Amniotic stem cell (primary cell): ENCODE data around the gene MTA3.

Experiments used
- DNase-seq: peaks from one replicate; lab custom pipeline; 2025; lab: John Stamatoyannopoulos, UW

MTA3 gene

DNA sequence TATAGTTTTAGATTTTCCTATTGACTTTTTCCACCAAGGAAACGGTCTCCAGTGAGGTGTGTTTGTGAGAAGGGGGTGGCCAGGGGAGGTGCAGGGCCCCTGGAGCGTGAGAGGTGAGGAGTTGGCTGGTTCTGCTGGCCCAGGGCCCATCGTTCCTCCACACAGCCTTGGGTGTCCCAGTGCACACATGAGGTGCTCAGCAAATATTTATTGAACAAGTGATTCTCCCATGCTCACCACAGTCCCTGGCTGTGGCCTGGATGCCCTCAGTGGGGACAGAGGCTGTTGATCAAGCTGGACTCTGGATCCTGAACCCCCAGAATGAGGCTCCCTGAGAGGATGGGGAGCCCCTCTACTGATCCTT lies 219.0 kb downstream of the MTA3 start:
- no peak for DNase-seq

DNA sequence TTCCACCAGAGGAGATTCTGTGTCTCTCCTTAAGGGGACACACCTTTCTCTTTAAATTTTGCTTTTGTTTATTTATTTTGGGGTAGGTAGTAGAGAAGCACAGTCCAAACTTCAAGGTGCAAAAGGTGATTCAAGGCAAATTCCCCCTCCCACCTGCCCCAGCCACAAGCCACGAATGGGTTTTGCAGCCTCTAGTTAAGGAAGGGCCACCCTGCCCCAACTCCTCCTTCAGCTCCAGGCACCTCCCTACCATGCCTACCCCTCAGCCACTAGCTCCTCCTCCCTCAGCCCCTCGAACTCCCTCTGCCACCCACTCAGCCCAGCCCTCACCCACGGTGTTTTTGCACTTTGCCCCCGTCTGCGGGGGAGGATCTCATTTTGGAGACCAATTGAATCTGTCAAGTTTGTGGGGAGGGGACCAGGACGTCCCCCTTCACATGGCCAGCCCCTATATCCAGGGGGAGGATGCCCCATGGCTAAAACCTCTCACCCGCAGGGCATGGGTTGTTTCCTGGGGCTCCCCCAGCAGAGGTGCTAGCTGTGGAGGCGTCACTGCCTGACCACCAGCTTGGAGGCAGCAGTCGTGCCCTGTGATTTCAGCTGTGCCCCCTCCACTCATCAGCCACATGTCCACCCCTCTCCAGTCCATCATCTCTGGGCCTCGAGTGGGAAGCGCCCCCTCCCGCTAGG lies 219.5 kb downstream of the MTA3 start:
- no peak for DNase-seq

DNA sequence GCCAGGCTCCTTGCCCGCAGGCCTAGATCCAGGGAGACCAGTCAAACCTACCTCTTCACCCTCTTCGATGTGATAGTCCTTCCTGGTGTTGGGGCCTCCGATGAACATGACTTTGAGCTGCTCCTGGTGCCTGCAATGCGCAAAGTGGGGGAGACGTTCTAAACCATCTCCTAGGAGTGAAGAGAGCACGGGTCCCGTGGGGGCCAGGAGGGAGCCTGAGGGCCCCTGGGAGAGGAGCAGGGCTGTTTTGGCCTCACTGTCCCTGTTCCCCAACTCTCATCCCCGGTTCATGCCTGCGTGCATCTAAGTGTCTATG lies 220.0 kb downstream of the MTA3 start:
- DNase-seq = no peak

DNA sequence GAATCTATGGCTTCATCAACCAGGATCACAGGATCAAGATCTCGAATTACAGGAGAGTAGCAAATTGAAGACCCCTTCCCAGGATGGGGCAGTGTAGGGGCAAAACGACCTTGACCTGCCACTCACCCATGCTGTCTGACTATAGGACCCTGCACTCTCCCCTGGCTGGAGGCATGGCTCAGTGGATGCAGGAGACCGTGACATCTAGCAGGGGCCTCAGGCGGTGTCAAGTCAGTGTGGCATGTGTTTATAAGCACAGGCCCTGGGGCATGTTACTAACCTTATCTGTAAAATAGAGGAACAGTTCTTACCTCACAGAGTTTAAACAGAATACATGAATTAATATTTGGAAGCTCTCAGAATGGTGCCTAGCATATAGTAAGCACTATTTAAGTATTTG lies 220.4 kb downstream of the MTA3 start:
- no peak for DNase-seq

DNA sequence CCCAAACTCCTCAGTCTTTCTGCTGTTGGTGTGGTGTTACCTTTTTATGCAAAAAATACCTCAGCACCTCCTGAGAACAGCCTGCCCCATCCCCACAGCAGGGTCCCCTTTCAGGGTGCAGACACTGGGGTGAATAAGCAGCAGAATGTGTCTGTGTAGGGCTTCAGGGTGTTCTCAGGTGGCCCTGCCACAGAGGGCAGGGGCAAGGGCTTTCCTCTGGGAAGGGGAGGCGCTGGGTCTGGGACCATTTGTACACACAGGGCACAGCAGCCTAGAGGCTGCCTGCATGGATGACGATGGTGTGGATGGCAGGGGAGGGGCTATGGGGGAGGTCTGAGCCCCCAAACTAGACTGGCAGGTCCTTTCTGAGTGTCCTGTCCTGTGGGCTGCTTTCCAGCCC lies 221.3 kb downstream of the MTA3 start:
- DNase-seq = no peak

DNA sequence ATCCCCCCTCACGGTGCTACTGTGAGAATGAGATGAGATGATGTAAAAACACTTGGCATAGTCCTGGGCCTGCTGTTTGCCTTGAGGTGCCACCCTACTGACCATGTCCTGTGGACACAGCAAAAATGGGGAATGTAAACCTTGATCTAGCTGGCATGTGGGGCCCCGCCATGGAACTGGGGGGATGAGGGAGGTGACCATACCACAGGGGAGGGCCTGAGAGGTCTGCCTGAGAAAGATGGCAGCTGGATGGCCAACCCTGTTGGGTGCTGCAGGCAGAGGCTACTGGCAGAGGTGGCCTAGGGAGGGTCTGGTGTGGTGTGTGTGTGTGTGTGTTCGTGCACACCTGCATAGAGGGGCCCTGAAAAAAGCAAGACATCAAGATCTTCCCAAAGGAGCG lies 223.2 kb downstream of the MTA3 start:
- no peak for DNase-seq

DNA sequence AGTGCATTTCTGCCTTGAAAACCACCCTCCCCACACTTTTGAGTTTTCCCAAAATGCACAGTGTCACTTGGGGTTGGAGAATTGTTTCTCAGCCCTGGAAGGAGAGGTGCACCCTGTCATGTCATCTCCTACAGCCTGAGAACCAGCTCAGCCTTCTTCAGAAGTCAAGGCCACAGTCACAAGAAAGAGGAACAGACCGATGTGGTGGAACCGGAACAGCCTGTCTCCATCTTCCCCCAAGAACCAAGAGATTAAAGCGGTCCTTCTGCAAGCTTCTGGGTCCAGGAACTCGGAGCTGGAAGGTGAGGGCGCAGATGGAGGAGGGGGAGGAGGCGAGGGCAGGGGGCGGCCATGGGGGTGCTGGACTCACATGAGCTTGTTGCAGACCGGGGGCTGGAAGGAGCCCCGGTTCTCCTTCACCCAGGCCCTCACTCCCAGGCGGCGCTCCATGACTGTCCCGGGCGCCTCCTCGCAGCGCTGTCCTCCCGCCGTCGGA lies 223.7 kb downstream of the MTA3 start:
- no peak for DNase-seq

DNA sequence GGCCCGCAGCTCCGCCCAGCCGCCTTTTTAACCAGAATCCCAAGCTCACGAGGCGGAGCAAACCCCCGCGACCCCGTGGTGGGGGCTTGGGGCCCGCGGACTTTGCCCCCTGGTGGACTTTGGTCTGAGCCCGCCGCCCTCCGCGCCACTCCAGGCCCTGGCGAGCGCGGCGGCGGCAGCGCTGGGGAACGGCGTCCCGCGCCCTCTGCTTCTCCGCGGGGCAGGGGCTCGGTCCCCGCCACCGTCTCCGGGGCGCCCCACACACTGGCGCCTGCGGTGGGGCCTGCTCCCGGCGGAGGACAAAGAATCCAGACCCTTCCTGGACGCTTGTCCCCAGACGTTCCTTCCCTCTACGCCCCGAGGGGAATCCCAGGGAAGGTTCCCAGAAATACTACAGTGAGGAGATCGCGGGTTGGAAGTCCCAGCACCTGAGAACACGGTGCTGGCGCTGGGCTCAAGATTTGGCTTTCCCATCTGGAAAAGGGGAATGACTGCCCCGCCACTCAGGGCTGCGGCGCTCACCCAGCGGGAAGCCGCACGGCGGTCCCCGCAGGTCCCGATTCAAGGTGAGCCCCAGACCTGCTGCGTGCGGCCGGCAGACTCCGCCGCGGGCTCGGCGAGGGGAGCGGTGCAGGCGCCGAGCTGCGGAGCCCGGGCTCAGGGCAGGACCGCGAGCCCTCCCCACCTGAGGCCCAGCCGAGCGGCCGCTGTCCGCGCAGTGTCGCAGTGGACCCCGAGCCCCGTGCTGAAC lies 224.3 kb downstream of the MTA3 start, which contains the start of gene HAAO:
HAAO (minus strand) TSS at position 1 of the 751 bp plus-strand sequence. CDS start 47 bp downstream, outside the sequence.
- no peak for DNase-seq

DNA sequence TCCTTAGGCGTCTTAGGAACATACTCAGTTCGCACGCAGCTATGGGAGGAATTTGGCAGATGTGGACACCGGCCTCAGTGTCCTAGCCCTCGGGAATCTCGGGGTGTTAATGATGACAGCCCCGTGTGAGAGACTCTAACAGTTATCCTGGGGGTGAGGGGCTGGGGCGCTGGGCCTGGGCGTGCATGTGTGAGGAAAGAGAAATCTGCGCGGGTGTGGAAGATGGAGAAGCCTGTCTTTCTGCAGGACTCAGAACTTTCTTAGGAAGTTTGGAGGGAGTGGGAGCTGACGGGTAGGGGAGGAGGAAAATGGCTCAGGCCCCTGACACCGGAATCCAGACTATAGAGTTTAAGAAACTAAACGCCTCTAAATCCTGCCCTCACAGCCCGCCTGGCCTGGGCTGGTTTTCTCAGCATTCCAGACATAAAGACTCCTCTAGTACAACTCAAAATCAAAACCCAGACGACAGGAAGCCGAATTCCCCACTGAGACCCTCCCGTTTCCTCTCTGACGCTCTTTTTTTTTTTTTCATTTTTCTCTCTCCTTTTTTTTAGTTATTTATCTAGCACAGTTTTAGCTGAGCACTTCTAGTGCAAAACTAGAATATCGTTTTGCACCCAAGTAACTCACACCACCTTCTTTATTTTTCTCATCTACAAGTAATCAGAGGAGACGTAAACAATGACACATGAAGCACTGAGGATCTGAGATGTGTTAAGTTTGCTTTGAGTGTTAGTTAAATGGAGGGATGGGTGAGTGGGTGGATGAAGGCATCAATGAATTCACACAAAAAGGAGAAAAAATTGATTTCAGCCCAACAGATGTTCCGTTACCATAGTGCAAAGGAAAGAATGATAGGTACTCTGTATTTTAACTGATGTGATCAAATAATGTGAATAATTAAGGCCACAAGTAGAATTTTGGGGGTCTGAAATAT lies 225.2 kb downstream of the MTA3 start:
- DNase-seq = no peak

DNA sequence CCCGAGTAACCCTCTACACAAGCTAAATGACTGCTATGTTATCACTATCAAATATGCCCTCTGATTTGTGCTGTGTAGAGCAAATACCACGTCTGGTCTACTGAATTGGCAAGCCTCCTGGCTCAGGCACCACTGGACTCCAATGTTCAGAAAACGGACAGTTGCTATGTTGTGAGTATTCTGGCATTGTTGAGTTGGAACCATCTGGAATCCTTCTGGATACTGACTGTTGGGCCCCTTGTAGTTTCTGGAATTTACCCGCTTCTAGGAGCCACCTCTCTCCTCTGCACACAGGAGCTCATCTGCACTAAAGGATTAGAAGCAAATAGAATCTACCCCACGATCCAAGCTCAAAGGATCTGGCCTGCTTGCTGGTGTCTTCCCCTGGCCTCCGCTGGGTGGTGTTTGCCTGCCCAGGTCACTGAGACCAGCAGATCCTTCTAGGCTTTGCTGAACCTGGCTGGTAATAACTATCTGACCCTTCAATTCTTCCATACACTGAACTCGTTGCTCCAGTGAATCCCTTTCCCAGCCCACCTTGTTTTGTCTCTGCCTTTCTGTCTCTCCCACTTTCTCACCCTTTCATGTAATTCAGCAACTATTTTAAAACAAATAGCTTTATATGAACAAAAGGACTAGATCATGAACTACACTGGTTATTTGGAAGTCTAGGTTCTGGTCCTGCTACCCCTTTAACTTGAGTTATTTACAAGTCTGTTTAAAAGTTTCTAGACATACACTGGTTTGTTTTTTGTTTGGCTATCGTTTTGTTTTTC lies 226.0 kb downstream of the MTA3 start:
- DNase-seq = no peak

DNA sequence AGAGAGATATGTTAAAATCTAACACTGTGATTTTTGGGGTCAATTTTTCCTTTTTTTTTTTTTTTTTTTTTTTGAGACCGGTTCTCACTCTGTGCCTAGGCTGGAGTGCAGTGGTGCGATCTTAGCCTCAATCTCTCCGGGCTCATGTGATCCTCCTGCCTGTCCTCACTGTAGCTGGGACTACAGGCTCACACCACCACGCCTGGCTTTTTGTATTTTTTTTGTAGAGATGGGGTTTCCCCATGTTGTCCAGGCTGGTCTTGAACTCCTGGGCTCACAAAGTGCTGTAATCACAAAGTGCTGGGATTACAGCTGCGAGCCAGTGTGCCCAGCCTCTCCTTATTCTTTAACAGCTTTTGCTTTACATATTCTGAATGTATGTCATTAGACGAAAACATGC lies 226.8 kb downstream of the MTA3 start:
- DNase-seq = no peak

DNA sequence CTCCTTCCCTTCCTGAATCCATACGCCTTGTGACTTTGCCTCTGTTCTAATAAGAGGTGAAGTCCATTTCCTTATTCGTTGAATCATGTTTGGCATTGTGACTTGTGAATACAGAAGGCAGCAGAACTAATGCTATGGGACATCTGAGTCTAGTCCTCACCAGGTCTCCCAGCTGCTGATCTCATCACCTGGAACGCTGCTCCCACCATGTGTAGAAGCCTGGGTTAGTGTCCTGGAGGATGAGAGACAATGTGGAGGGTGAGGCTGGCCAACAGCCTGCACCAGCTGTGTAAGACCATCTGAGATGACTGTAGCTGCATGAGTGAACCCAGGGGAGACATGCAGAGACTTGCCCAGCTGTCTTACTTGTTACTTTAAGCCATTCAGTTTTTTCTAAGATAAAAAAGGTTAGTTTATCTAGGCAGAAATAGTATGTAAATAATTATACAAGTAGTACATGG lies 227.4 kb downstream of the MTA3 start:
- DNase-seq = no peak

DNA sequence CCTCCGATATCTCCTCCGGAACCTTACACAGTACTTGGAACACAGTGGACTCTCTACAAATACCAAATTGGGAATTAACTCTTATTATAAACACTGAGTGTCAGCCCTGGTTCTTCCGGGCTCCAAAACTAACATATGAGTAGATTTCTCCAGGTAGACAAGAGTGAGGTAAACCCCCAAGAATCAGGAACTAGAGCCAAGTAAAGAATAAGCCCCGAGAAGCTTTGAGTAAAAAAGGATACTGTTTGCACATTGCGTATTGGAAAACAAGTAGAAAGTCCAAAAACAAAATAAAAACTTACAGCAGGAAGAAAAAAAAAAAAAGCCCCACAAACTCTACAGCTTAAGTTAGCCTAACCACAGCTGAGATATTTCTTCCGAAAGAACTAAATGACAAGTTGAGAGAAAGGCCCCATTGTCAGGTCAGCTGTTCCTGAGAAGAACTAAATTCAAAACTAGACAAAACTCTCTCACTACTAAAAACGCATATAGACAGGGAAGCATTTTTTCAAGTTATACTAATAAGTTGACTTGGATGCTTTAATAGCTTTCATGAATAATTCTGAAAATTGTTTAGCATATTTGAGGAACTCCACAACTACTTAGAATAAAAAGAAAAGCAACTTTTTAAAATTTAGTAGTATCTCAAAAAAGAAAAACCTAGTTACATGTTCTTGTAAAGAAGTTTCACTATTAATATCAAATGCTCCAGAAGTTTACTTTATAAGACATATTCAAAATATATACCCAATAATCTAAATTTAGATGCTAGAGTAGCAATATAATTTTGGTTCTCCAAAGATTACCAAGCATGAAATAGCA lies 228.2 kb downstream of the MTA3 start:
- DNase-seq = no peak

DNA sequence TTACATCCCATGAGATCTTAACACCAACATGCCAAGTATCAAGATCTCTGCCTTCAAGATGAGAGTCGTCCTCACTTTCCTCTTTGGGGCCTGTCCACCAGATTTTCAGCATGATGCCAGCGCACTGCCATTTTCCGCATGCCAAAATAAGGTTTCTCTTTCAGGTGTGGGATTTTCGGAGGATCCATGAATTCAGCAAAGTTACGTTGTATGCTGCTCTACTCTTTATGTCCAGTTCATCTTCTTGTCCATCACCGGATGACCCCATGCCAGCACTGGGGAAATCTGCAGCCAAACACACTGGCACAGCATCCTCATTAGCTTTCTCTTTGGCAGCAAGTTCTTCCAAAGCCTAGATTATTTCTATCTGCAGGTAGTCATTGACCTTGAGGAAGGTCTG lies 228.8 kb downstream of the MTA3 start:
- DNase-seq = no peak

DNA sequence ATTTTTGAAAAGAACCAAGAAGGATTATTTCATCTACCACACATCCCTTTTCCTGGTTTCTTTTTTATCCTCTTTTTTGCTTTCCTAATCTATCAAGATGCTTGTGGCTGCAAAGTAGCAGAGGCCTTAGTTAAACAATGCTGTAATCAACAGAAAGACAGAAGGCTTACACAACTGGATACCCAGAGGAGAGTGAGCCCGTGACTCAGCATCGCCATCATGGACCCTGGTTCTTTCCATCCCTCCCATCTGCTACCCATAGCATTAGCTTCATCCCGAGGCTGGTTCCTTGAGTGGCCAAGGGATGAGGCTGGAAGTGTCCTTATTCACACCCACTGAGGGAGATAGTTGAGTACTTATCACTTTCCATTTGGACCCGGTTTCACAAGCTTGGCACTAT lies 231.4 kb downstream of the MTA3 start:
- DNase-seq = no peak

DNA sequence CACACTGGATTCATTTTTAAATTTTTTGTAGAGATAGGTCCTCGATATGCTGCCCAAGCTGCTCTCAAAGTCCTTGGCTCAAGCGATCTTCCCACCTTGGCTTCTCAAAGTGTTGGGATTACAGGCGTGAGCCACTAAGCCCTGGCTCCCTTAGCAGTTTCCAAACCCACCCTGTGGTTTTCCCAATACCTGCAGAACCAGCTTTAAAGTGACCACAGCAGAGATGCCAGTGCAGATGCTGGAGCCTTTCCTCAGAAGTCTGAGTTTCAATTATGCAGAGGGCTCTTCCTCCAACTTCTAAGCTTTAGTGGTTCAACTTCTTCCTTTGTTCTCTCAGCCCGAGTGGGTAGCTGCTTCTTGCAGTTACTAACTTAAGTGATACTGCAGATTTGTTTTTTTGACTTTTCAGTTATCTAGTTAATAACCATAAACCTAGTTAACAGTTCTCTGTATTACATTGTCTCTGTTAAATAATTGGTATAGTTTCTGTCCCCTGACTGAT lies 232.1 kb downstream of the MTA3 start:
- DNase-seq = no peak

DNA sequence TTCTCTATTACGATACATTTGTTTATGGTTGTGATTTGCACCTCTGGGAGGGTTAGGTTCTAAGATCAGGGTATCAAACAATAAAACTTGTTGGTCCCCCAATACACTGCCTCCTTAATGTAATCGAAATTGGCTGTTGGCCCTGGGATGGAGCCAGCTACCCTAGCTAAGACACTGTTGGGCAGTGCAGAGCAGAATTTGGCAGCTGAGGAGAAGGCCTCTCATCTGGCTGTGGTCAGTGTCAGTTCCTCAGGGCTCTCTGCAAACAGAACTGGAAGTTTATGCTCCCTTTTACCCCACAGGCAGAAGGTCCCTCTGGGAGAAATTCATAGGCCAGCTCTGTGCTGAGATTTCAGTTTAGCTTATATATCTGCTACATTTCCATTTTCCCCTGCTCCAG lies 232.5 kb downstream of the MTA3 start:
- no peak for DNase-seq

DNA sequence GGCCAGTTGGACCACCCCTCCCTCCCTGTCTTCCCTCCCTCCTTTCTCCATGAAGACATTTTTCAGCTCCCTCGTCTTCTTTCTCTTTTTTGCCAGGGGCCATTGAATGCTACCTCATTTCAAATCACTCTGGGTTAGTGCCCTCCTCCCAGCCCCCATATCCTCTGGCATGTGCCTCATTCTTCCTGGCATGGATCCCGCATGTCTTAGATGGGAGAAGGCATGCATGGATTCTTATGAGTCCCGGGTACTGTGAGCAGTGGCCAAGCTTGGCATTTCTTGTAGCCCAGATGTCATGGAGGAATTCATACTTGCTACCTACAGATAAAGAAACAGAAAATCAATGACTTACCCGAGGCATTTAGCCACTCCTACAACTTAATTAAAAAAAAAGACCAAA lies 232.9 kb downstream of the MTA3 start:
- no peak for DNase-seq

DNA sequence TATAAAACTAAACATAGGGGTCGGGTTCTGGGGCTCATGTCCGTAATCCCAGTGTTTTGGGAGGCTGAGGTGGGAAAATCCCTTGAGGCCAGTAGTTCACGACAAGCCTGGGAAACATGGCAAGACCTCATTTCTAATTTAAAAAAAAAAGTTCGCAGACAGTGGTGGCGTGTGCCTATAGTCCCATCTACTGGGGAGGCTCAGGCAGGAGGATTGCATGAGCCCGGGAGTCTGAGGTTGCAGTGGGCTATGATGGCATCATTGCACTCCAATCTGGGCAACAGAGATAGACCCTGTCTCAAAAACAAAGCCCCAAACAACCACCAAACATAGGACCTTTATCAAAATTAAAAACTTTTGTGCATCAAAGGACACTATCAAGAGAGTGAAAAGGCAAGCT lies 233.7 kb downstream of the MTA3 start:
- DNase-seq = no peak

DNA sequence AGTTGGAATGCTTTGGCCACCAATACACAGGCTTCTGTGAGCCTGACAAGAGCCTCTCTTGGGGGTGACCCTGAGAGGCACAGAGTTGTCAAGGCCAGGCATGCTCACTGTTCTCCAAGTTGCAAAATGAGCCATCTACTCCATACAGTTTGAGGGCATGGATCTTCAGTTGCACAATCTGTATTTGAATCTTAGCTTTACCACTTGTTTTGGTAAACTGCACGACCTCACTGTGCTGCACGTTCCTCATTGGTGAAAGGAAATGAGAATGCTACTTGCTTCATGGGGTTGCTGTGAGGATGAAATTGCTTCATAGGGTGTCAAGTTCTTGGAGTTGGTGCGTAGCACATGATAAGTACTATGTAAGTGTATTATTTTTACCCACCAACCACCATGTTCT lies 235.9 kb downstream of the MTA3 start:
- DNase-seq = no peak

DNA sequence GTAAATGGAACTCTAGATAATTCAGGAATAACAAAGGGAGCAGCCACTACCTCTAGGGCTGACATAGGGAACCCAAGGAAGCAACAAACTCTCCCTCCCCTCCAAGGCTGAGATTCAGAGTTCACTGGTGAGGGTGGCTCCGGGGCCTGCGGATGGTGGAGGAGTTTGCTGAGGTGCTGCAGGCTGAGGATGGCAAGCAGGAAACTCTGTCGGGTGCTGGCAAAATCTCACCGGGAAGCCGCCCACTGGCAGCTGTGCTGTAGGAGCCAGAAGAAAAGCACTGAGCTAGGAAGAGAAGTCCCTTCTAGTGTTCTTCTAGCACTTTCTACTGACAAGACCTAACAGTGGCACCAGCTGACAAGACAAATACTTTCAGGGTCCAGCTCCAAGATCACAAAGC lies 236.5 kb downstream of the MTA3 start:
- DNase-seq = no peak
